Esophagus muscularis mucosa (tissue), 4 donors: ENCODE measurements around the gene NADSYN1.

Source experiments
- CTCF ChIP-seq, 3 experiments: fragments of 200-600 bp in 2 of 3; fragments of 450-650 bp in 1 of 3; sonication (generic) in 2 of 3; IDR thresholded peaks; one replicate each; pipeline ENCODE4 v1.5.1; 2017 to 2019; ENCODE audit warnings: antibody characterized with exemption in 3 of 3, mild to moderate bottlenecking in 2 of 3, moderate library complexity in 1 of 3
- EP300 ChIP-seq: sonication (generic); formaldehyde crosslinking; IDR thresholded peaks from one replicate; pipeline ENCODE4 v1.6.1; 2017; ENCODE audit warnings: antibody characterized with exemption
- POLR2A ChIP-seq: fragments of 450-650 bp; IDR thresholded peaks from one replicate; pipeline ENCODE4 v1.6.1; 2017; ENCODE audit warnings: antibody characterized with exemption, moderate library complexity, mild to moderate bottlenecking, low read depth
- POLR2AphosphoS5 ChIP-seq, 2 donors: sonication (generic); formaldehyde crosslinking; IDR thresholded peaks; one replicate each; pipeline ENCODE4 v1.6.1; 2017; ENCODE audit warnings: antibody characterized with exemption in 2 of 2

- TF ChIP-seq POLR2A, result no peak
- no peak for TF ChIP-seq CTCF (IDR thresholded peaks at IDR 0.05)
- no peak for TF ChIP-seq EP300
- no peak for TF ChIP-seq POLR2AphosphoS5 (IDR thresholded peaks at IDR 0.05)
Observed at GRCh38 chr11:71482216-71482615, 29.2 kb downstream of the NADSYN1 start.
